Measurements from ENCODE around the gene DRAP1.

Gene DRAP1

DNA sequence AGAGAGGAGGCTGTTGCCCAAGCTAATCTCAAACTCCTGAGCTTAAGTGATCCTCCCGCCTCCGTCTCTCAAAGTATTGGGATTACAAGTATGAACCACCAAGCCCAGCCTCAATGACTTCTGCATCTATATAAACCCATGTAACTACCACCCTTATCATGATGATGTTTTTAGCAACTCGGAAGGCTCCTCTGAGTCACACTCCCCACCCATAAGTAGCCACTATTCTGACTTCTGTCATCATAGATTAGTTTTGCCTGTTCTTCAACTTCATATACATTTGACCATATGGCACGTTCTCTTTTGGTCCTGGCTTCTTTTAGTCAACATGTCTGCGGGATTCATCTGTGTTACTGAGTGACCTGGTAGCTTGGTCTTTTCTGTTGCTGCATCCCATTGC, 12.6 kb upstream of the DRAP1 start:
- DNase-seq: no peak

- no peak for DNase-seq
These were observed 11.3 kb upstream of the DRAP1 start for GRCh38 chr11:65907878-65908277.

DNA sequence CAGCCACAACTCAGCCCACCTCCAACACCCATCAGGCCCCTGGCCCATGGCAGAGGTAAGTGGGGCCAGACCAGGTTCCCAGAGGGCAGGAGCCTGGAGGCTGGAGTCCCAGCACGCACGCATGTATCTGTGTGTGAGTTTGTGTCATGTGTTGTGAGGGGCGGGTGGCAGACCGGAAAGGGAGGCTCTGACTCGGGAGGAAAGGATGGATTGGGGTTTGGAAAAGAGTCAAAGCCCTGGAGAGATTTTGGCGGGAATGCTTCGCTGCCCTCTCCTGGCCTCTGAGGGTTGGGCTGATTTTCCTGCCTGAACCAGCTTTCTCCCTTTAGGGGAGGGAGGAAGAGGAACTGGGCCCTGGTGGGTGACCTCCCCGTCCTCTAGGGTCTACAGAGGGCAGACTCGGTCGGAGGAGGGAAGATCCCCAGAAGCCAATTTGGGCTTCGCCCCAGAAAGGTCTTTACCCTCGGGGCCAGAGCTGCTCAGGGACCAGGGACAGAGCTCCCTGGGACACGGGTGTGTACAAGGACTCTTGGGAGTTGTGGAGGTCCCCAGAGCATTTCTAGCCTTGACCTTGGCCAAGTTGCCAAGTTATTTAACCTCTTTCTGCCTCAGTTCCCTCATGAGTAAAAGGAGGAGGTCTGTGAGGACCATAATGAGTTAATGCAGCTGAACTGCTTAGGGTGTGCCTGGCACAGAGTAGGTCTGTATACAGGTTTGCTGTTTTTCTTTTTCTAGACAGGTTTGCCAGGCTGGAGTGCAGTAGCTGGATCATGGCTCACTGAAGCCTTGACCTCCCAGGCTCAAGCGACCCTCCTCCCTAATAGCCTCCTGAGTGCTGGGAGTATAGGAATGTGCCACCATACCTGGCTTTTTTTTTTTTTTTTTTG, 7.3 kb upstream of the DRAP1 start:
- DNase-seq: no peak

- DNase-seq: no peak
These were observed 6.4 kb upstream of the DRAP1 start for GRCh38 chr11:65912845-65913244.

- no peak for DNase-seq
These were observed 4.0 kb upstream of the DRAP1 start for GRCh38 chr11:65915101-65915820.

- no peak for DNase-seq
These were observed 3.4 kb upstream of the DRAP1 start for GRCh38 chr11:65915821-65916251.

DNA sequence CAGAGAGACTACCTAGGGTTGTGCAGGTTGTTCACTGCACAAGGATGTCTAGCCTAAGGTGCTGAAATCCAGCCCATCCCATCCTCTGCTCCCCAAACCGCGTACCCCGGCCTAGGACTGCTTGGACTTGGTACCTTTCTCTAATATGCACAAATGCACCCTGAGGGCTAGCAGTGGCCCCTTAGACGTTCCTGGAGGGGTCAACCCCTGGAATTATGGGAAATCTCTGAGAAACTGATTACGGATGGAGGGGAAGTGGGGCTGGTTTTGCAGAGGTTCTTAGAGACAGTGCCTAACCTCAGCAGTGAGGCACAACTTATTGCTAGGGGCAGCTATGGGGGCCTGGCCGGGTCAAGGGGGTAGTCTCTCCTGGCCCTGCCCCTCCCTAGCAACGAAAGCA, 2.8 kb upstream of the DRAP1 start:
- no peak for DNase-seq

DNA sequence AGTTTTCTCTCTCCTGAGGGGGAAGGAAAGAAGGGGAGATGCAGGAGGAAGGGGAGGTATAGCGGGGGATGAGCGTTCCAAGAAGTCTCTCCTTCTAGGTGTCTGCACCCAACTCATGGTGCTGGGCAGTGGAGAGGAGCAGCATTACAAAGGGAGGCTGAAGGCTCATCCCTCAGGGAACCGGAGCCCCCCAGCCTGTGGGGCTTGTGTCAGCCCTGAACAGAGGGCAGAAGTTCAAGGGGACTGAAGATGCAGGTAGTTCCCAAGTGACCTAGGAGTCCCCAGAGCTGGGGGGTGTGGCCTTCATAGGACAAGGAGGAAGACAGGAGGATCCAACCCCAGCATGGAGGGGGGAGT, 2.2 kb upstream of the DRAP1 start:
- no peak for DNase-seq

GRCh38 chr11:65917434-65918210, 1.6 kb upstream of the DRAP1 start:
- DNase-seq: no peak

DNA sequence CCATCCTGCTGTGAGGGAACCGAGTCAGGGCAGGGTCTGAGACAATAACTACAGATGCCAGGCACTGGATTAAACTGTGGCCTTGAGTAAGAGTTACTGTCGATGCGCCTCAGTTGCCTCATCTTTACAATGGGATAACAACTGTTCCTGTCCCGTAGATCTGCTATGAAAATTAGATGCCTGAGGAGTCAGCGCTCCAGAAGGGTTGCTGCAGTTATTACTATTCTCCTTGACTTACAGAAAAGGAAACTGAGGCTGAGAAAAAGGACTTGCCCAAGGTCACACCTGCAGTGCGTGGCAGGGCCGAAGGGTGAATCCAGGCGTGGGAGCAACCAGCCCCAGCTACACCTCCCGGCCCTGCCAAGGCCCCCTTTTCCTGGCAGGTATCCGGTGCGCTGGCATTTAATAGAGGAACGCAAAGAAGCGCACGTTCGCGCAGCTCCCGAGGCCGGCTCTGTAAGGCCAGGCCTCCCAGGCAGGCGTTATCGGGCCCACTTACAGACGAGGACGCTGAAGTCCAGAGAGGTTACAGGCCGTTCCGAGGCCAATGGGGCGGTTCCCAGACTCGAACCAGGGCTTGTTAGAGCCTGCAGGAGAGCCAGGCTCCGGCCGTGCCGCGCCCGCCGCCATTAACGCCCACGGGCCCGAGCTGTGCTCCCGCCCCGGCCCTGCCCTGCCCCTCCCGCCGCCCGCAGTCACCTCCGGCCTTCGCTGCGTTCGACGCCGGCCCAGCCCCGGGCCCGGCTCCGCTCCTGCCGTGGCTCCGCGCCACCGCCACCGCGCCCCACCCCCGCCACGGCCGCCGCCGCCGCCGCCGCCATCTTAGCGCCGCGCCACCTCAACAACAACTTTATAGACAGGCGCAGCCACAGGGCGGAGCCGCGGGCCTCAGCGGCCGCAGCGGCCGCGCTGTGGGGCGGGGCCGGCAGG, 750 bp upstream of the DRAP1 start, which contains the start of gene C11orf68:
Gene C11orf68, minus strand, starts transcription at position 852 of the 930 bp plus-strand sequence. Its CDS starts 31 bp downstream, at position 821.
- DNase-seq: no peak

DNA sequence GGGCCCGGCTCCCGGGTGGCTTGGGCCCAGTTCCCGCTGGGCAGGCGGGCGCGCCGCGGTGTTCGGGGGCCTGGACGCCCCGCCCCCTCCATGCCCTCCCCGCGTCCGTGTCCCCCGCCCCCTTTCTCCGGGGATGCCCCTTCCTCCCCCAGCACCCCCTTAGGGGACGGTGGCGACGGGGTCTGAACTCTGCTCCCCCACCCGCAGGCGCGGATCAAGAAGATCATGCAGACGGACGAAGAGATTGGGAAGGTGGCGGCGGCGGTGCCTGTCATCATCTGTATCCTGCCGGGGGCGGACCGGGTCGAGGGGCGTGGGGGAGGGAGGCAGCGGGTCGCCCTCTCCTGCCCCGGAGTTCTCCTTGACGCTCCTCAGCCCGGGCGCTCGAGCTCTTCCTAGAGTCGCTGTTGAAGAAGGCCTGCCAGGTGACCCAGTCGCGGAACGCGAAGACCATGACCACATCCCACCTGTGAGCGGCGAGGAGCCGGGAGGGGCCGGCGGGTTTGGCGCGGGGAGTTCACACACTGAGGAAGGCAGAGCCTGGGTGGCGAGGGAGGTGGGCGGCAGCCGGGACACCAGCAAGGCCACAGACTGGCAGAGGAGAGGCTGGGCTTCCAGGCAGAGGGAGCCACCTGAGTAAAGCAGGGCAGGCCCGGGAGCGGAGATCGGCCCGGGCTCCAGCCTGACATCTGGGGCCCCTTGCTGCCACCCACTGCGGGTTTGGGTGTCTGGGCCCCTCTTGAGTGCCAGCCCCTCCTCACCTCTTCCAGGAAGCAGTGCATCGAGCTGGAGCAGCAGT, 546 bp downstream of the DRAP1 start:
- DNase-seq: peak; percentile 71

- no peak for DNase-seq
These were observed 1.2 kb downstream of the DRAP1 start for GRCh38 chr11:65920372-65920802.

DNA sequence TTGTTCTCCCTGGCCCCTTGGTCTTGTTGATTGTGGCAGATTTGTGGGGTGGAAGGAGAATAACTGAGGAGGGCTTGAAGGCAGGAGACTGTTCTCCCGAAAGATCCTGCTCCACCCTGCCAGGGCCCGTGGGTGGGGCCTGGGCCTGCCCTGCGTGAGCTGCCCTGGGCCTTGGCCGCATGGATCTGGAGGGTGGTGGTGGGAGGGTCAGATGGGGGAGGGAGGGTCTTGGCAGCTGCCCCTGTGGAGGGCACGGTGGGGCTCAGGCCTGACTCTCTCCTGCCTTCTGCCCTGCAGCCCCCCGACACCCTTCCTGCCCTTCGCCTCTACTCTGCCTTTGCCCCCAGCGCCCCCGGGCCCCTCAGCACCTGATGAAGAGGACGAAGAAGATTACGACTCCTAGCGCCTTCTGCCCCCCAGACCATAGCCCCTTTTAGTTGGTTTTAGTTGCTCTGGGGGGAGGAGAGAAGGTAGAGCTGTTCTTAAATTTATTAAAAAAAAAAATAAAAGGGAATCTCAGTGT, 1.9 kb downstream of the DRAP1 start:
- no peak for DNase-seq

- no peak for DNase-seq
These were observed 2.6 kb downstream of the DRAP1 start for GRCh38 chr11:65921876-65922275.

- DNase-seq: no peak
These were observed 3.3 kb downstream of the DRAP1 start for GRCh38 chr11:65922565-65922964.

- no peak for DNase-seq
These were observed 6.2 kb downstream of the DRAP1 start for GRCh38 chr11:65925397-65925796.

GRCh38 chr11:65927904-65928397, 8.7 kb downstream of the DRAP1 start:
- peak; percentile 88 for DNase-seq

GRCh38 chr11:65928667-65929066, 9.4 kb downstream of the DRAP1 start:
- DNase-seq: no peak

DNA sequence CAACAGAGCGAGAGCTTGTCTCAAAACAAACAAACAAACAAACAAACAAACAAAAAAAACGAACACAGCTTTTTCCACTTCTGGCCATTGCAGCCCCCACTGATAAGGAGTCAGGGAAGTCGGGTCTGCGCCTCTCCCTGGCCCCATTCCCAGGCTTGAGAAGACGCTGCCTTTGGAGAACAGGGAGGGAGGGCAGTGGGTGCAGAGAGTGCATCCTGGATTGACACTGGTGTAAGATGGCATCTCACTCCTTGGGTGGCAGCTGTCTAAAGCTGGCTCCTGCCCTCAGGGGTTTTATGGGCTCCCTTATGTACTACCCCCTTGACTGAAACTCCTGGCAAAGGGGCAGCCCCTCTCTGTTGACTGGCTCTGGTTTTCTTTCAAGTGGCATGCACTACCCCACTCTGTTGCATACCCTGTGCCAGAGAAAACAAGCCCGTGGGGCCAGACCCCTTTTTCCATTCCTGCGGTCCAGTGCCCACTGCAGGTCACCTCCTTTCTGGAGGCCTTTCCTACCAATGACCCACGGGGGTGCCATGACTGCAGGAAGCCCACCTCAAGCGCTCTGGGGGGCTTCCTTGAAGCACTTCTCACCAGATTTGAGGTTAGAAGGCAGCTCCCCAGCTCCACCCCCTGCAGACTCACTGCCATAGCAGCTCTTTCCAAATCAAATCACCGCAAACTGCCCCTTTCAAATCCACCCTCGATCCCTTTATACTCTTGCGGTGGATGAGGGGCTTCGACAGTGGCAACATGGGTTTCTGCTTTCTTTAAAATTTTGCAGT, 12.7 kb downstream of the DRAP1 start:
- DNase-seq: no peak

DNA sequence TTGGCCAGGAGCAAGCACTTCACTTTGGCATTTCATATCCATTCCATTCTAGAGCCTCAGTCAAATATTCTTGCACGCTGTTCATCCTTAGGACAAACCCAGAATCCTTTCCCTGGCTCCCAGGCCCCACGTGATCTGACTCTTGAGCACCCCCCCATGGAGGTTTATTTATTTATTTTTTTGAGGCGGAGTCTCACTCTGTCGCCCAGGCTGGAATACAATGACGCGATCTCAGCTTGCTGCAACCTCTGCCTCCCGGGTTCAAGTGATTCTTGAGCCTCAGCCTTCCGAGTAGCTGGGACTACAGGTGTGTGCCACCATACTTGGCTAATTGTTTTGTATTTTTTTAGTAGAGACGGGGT, 13.3 kb downstream of the DRAP1 start:
- no peak for DNase-seq

All from CD4-positive, alpha-beta T cell treated with Interleukin-10 for 1 hour (primary cell).